Erythroblast (primary cell): Measurements from ENCODE around the gene AMER1.

Experiments
- GATA1 ChIP-seq: IDR thresholded peaks from 2 replicates; pipeline ENCODE4 v1.6.1; 2011; ENCODE audit warnings: low read depth, mild to moderate bottlenecking, control low read depth, low read length, moderate library complexity
- POLR2A ChIP-seq: IDR thresholded peaks from 2 replicates; pipeline ENCODE4 v1.6.1; 2011; ENCODE audit warnings: mild to moderate bottlenecking, low read length

GRCh38 chrX:64196606-64197005 is 8.9 kb downstream of the AMER1 start:
- no peak for TF ChIP-seq POLR2A
- TF ChIP-seq GATA1 = no peak
